ENCODE measurements around the gene OTOS. TPM values are rescaled to one million over a fixed set of nuclear protein-coding genes. Genes with fewer than 3 reads are reported as not detected.
A peak's percentile ranks its signal among the peaks of the same experiment; 100 is the strongest.

The OTOS gene
- total RNA-seq, 2 experiments from 2014 or later, result not detected

GRCh38 chr2:240153418-240153817, 13.0 kb upstream of the OTOS start:
- no peak overlapping the region for H3K27ac Mint-ChIP-seq
- no peaks in the 10 kb centered on the region for H3K4me1 Mint-ChIP-seq (ENCODE audit: low read depth)
- TF ChIP-seq CTCF (IDR thresholded peaks at IDR 0.05), result no peak
- peaks cover 11% of the 10 kb centered on the region for H3K27me3 Mint-ChIP-seq
- ChIA-PET POLR2A (interaction anchor here (0.7 kb wide), 1 partner anchor 115 kb away, joined by 3 read pairs; no protein-coding TSS in a partner anchor), CTCF (interaction anchor here (1.0 to 2.2 kb wide), 3 partner anchors 10 to 92 kb away, joined by 3 to 9 read pairs (median 4); no protein-coding TSS in a partner anchor)
- H3K36me3 Mint-ChIP-seq (ENCODE audit: low read depth), result no peaks in the 10 kb centered on the region
- no peak for ATAC-seq
- H3K4me3 Mint-ChIP-seq, result no peak overlapping the region
- H3K9me3 Mint-ChIP-seq, result no peaks in the 10 kb centered on the region
- DNase-seq, result no peak
- intact Hi-C loops (cut with micrococcal nuclease), result no loop called here

GRCh38 chr2:240151477-240152031, 11.1 kb upstream of the OTOS start:
- no peak for TF ChIP-seq CTCF (IDR thresholded peaks at IDR 0.05)
- Mint-ChIP-seq H3K27me3 (peaks cover 11% of the 10 kb centered on the region), H3K4me1 (ENCODE audit: low read depth) (no peaks in the 10 kb centered on the region), H3K27ac (no peak overlapping the region), H3K9me3 (no peaks in the 10 kb centered on the region), H3K36me3 (ENCODE audit: low read depth) (no peaks in the 10 kb centered on the region), H3K4me3 (no peak overlapping the region)
- ChIA-PET CTCF (interaction anchor here (1.0 to 2.2 kb wide), 3 partner anchors 8 to 287 kb away, joined by 3 to 9 read pairs (median 4); no protein-coding TSS in a partner anchor), POLR2A (no interaction called here)
- intact Hi-C loops (cut with micrococcal nuclease), result no loop called here
- DNase-seq, result no peak
- no peak for ATAC-seq

GRCh38 chr2:240149943-240150784, 9.7 kb upstream of the OTOS start:
- no peak overlapping the region for H3K4me3 Mint-ChIP-seq
- peak; percentile 51 for DNase-seq
- POLR2A ChIA-PET, result no interaction called here
- peak; percentile 70 for ATAC-seq
- H3K27ac Mint-ChIP-seq, result no peak overlapping the region
- intact Hi-C loops (cut with micrococcal nuclease), result no loop called here
- H3K9me3 Mint-ChIP-seq, result no peaks in the 10 kb centered on the region
- peaks cover 11% of the 10 kb centered on the region for H3K27me3 Mint-ChIP-seq
- CTCF ChIA-PET, result interaction anchor here (0.5 to 2.0 kb wide), 5 partner anchors 27 to 289 kb away, joined by 3 to 6 read pairs (median 4); no protein-coding TSS in a partner anchor
- no peaks in the 10 kb centered on the region for H3K36me3 Mint-ChIP-seq (ENCODE audit: low read depth)
- TF ChIP-seq CTCF (IDR thresholded peaks at IDR 0.05), result peak; percentile 66
- H3K4me1 Mint-ChIP-seq (ENCODE audit: low read depth), result no peaks in the 10 kb centered on the region

GRCh38 chr2:240147911-240148587, 7.6 kb upstream of the OTOS start:
- Mint-ChIP-seq H3K27me3 (peaks cover 13% of the 10 kb centered on the region), H3K36me3 (ENCODE audit: low read depth) (no peaks in the 10 kb centered on the region), H3K9me3 (no peaks in the 10 kb centered on the region), H3K4me3 (no peak overlapping the region), H3K4me1 (ENCODE audit: low read depth) (no peaks in the 10 kb centered on the region), H3K27ac (no peak overlapping the region)
- intact Hi-C loops (cut with micrococcal nuclease), result no loop called here
- TF ChIP-seq CTCF (IDR thresholded peaks at IDR 0.05), result no peak
- ChIA-PET CTCF (interaction anchor here (0.7 kb wide), 1 partner anchor 138 kb away, joined by 3 read pairs; no protein-coding TSS in a partner anchor), POLR2A (no interaction called here)
- no peak for DNase-seq
- no peak for ATAC-seq
